ENCODE data around the gene SMIM41.

The SMIM41 gene

GRCh38 chr12:52155048-52155868 is 75.8 kb downstream of the SMIM41 start:
- no peak overlapping the region for H3K27ac ChIP-seq
- TF ChIP-seq ZFX (IDR thresholded peaks at IDR 0.05; ENCODE audit: borderline replicate concordance) = no peak
- TF ChIP-seq CTCF (IDR thresholded peaks at IDR 0.05) = no peak

GRCh38 chr12:52156311-52156710 is 76.8 kb downstream of the SMIM41 start:
- TF ChIP-seq CTCF (IDR thresholded peaks at IDR 0.05) (no peak), ZFX (IDR thresholded peaks at IDR 0.05; ENCODE audit: borderline replicate concordance) (no peak)
- H3K27ac ChIP-seq = no peak overlapping the region

GRCh38 chr12:52156757-52157565 is 77.5 kb downstream of the SMIM41 start:
- TF ChIP-seq CTCF (IDR thresholded peaks at IDR 0.05) (peak; percentile 99), ZFX (IDR thresholded peaks at IDR 0.05; ENCODE audit: borderline replicate concordance) (no peak)
- no peak overlapping the region for H3K27ac ChIP-seq

GRCh38 chr12:52157566-52158150 is 78.2 kb downstream of the SMIM41 start:
- H3K27ac ChIP-seq = no peak overlapping the region
- no peak for TF ChIP-seq CTCF (IDR thresholded peaks at IDR 0.05)
- TF ChIP-seq ZFX (IDR thresholded peaks at IDR 0.05; ENCODE audit: borderline replicate concordance) = no peak

Data from 22Rv1 (cell line).